Gastroesophageal sphincter (tissue), 4 donors: ENCODE measurements around the gene RERE. TPM values are rescaled to one million over a fixed set of nuclear protein-coding genes. Genes with fewer than 3 reads are reported as not detected.

ENCODE experiments used
- ATAC-seq: fragments of 150-250 bp; one replicate; pipeline ENCODE4 v1.9.1; 2016; ENCODE audit warnings: mild to moderate bottlenecking, moderate library complexity
- H3K27ac ChIP-seq, 4 donors: fragments of 200-600 bp; sonication (generic) in 3 of 4; 1 replicate in 3 of 4; 2 replicates in 1 of 4; pipeline ENCODE4 v1.5.1; 2016 to 2019
- H3K27me3 ChIP-seq: fragments of 200-600 bp; sonication (generic); one replicate; pipeline ENCODE4 v1.5.1; 2019
- H3K36me3 ChIP-seq, 2 donors: fragments of 200-600 bp; sonication (generic); one replicate each; pipeline ENCODE4 v1.5.1; 2019; ENCODE audit warnings: control low read depth in 1 of 2
- H3K4me1 ChIP-seq, 3 donors: fragments of 200-600 bp; sonication (generic); 1 replicate in 2 of 3; 2 replicates in 1 of 3; pipeline ENCODE4 v1.5.1; 2016 to 2019; ENCODE audit warnings: control low read depth in 2 of 3
- H3K4me3 ChIP-seq, 2 donors: fragments of 200-600 bp; sonication (generic); one replicate each; pipeline ENCODE4 v1.5.1; 2019; ENCODE audit warnings: mild to moderate bottlenecking in 1 of 2, moderate library complexity in 1 of 2
- H3K9me3 ChIP-seq, 3 donors: fragments of 200-600 bp; sonication (generic); one replicate each; pipeline ENCODE4 v1.5.1; 2017 to 2019; ENCODE audit warnings: control low read depth in 2 of 3
- EP300 ChIP-seq: sonication (generic); formaldehyde crosslinking; IDR thresholded peaks from one replicate; pipeline ENCODE4 v1.6.1; 2017; ENCODE audit warnings: antibody characterized with exemption, mild to moderate bottlenecking
- POLR2A ChIP-seq, 2 donors: fragments of 450-650 bp; IDR thresholded peaks; one replicate each; pipeline ENCODE4 v1.6.1; 2017; ENCODE audit warnings: antibody characterized with exemption in 2 of 2, mild to moderate bottlenecking in 2 of 2, moderate library complexity in 1 of 2
- POLR2AphosphoS5 ChIP-seq: sonication (generic); formaldehyde crosslinking; IDR thresholded peaks from one replicate; pipeline ENCODE4 v1.6.1; 2017; ENCODE audit warnings: antibody characterized with exemption
- WGBS, 2 donors: methylation state at CpG; one replicate each; pipeline ENCODE4 v1.1.5; 2018; ENCODE audit warnings: low coverage in 1 of 2; 5-methylcytosine and 5-hydroxymethylcytosine counted together
- total RNA-seq, 4 donors: library from RNA; depleted of rRNA; stranded (reverse); fragments of >200 nt; gene quantifications; one replicate each; pipeline ENCODE4 v1.1.0, GENCODE V29; 2016
- TF ChIP-seq, protein P1 (sequence below), 4 experiments: fragments of 200-600 bp in 2 of 4; fragments of 450-650 bp in 2 of 4; sonication (generic) in 1 of 4; IDR thresholded peaks; one replicate each; pipeline ENCODE4 v1.5.1; 2017 to 2019; ENCODE audit warnings: antibody characterized with exemption in 4 of 4, mild to moderate bottlenecking in 2 of 4, moderate library complexity in 2 of 4

RERE gene
- total RNA-seq, 4 donors from 2014 or later: 112 to 212 (median 139) TPM

DNA sequence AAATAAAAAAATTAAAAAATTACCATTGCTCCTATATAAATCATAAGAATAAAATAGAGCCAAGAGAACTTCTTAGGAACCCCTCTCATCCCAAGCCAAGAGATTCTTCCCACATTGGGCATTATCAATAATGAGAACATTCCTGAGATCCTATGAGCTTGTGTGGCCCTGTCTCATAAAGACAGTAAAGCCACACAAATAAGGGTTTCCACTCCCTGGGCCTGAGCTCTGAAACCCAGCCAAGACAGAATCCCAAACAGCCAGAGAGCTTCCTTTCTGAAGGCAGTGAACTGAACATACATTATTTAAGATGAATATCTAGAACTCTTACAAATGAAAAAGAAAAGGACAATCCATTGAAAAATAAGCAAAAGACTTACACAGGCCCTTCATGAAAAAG is 431.2 kb downstream of the RERE start:
- Histone ChIP-seq H3K27ac (peak overlapping the region in 2 of 4 donors; percentile 50 to 57), H3K36me3 (peaks cover 0 to 16% of the 10 kb centered on the region in 2 donors), H3K27me3 (no peaks in the 10 kb centered on the region), H3K9me3 (no peaks in the 10 kb centered on the region), H3K4me3 (no peak overlapping the region), H3K4me1 (peaks cover 24 to 96% (median 33%) of the 10 kb centered on the region in 3 donors)
- TF ChIP-seq POLR2AphosphoS5: no peak
- ATAC-seq: no peak

DNA sequence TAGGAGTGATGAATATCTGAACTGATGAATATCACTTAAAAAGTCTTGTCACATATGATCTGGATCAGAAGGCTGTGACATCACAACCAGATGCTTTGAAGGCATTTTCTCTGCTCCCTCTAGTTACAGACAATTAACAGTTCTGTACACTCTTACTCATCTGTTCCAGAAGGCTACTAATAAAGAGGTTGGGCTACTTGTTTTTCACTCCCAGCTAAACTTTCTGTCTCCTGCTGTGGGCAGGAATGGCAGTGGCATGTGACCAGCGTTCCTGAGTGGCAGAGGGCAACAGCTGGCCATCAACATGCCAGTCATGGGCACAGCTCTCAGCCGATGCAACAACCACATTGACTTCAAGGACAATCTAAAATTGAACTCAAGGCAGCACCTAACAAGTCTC is 432.9 kb downstream of the RERE start:
- H3K36me3 ChIP-seq: peaks cover 0 to 12% of the 10 kb centered on the region in 2 donors
- no peaks in the 10 kb centered on the region for H3K27me3 ChIP-seq
- WGBS, 2 donors: 60% methylated on average over 1 of the region's 2 CpGs; no CpG with 5 or more reads in 1 of the 2 donors
- peak overlapping the region; percentile 27 to 94 (median 41) for H3K27ac ChIP-seq
- no peaks in the 10 kb centered on the region for H3K9me3 ChIP-seq
- TF ChIP-seq POLR2AphosphoS5 (no peak), EP300 (no peak), POLR2A (IDR thresholded peaks at IDR 0.05) (no peak)
- TF ChIP-seq, protein P1, sequence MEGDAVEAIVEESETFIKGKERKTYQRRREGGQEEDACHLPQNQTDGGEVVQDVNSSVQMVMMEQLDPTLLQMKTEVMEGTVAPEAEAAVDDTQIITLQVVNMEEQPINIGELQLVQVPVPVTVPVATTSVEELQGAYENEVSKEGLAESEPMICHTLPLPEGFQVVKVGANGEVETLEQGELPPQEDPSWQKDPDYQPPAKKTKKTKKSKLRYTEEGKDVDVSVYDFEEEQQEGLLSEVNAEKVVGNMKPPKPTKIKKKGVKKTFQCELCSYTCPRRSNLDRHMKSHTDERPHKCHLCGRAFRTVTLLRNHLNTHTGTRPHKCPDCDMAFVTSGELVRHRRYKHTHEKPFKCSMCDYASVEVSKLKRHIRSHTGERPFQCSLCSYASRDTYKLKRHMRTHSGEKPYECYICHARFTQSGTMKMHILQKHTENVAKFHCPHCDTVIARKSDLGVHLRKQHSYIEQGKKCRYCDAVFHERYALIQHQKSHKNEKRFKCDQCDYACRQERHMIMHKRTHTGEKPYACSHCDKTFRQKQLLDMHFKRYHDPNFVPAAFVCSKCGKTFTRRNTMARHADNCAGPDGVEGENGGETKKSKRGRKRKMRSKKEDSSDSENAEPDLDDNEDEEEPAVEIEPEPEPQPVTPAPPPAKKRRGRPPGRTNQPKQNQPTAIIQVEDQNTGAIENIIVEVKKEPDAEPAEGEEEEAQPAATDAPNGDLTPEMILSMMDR (IDR thresholded peaks at IDR 0.05): no peak
- no peak overlapping the region for H3K4me3 ChIP-seq
- H3K4me1 ChIP-seq: peaks cover 28 to 96% (median 40%) of the 10 kb centered on the region in 3 donors
- no peak for ATAC-seq

DNA sequence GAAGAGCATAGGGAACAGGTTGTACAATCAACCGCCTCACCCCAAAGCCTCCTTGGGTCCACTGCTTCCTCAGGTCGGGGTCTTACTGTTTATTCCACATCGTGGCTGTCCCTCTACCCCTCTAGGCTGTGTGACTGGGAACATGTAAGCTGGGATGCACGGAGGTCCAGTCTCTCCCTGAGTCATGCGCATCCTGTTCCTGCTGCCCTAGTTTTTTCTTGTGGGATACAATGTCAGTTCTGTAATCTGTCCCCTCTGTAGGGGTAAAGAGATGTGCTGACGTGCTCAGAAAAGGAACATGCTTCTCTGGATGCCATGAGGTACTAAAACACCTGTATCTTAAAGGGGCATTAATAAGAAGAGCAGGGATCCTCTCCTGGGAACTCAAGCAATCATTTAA is 433.4 kb downstream of the RERE start:
- TF ChIP-seq, protein P1 (IDR thresholded peaks at IDR 0.05): no peak
- TF ChIP-seq POLR2A (IDR thresholded peaks at IDR 0.05) (no peak), EP300 (no peak), POLR2AphosphoS5 (no peak)
- no peak overlapping the region for H3K4me3 ChIP-seq
- no peaks in the 10 kb centered on the region for H3K27me3 ChIP-seq
- 65 to 93% methylated on average over 3 to 6 of the region's 6 CpGs for WGBS, 2 donors
- no peaks in the 10 kb centered on the region for H3K9me3 ChIP-seq
- H3K27ac ChIP-seq: peak overlapping the region; percentile 30 to 94 (median 51)
- peaks cover 28 to 96% (median 45%) of the 10 kb centered on the region in 3 donors for H3K4me1 ChIP-seq
- ATAC-seq: no peak
- peaks cover 0 to 7% of the 10 kb centered on the region in 2 donors for H3K36me3 ChIP-seq

DNA sequence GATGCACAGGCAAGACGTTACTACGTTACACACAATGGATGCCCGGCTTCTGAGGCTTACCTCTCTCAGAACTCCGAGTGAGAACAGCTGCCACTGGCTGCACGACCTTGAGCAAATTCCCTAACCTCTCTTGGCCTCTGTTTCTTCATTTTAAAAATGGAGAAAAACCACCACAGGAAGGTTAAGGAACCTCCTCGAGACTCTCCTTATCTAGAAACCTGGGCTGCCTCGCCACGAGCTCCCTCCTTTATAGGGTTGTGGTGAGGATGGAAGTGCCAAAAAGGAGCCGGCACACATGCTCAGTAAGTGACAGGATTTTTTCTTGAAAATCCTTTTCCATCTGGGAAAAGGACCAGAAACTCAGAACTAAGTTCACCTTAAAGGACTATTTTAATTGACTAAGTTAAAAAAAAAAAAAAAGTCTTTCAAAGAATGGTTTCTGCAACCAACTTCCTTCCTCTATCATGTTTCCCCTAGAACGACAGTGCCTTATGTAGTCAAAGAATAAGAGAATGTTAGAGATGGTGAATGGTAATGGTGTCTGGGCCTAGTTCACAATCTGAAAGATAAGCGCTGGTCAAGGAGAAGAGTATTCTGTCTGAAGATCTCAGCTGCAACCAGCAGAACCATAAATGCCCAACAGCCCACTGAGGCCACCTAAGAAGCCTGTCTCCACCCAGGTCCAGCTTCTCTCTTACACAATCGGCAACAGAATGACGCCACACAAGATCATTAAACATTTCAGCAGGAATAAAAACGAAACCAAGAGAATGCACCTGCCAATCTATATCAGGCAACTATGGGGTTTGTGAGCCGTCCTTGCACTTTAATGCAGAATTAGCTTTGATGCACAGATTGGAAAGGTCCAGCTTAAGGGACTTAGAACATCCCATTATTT is 434.6 kb downstream of the RERE start:
- no peaks in the 10 kb centered on the region for H3K36me3 ChIP-seq
- no peaks in the 10 kb centered on the region for H3K9me3 ChIP-seq
- H3K27me3 ChIP-seq: no peaks in the 10 kb centered on the region
- peak overlapping the region in 3 of 4 donors; percentile 88 to 94 (median 92) for H3K27ac ChIP-seq
- H3K4me1 ChIP-seq: peaks cover 27 to 98% (median 52%) of the 10 kb centered on the region in 3 donors
- no peak overlapping the region for H3K4me3 ChIP-seq
- TF ChIP-seq, protein P1 (IDR thresholded peaks at IDR 0.05): no peak
- TF ChIP-seq EP300: no peak
- TF ChIP-seq POLR2AphosphoS5: no peak
- no peak for TF ChIP-seq POLR2A (IDR thresholded peaks at IDR 0.05)
- no peak for ATAC-seq
- 56 to 57% methylated on average over 7 to 15 of the region's 15 CpGs for WGBS, 2 donors

DNA sequence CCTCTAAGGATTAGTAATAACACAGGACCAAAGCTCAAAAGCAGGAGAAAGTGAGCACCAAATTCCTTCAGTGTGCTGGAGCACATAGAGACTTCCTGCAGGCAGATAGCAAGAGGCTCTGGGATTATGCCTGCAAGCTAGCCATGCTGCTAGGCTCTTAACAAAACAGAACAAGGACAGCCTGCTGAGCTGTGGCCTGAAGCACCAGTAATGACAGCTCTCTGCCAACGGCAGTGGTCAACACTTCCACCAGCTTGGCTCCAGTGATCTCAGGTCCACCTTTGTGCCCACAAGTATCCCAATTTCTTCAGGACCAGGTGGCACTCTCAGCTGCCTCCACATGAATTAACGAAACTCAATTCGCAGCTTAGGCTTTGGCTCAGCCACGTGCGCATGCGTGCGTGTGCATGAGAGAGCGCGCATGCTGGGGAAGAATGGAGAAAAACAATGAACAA is 435.4 kb downstream of the RERE start:
- Histone ChIP-seq H3K36me3 (no peaks in the 10 kb centered on the region), H3K27me3 (no peaks in the 10 kb centered on the region), H3K4me1 (peaks cover 26 to 98% (median 58%) of the 10 kb centered on the region in 3 donors), H3K27ac (peak overlapping the region; percentile 4 to 94 (median 90)), H3K4me3 (no peak overlapping the region), H3K9me3 (no peaks in the 10 kb centered on the region)
- TF ChIP-seq POLR2A (IDR thresholded peaks at IDR 0.05): no peak
- TF ChIP-seq POLR2AphosphoS5: no peak
- no peak for TF ChIP-seq EP300
- TF ChIP-seq, protein P1 (IDR thresholded peaks at IDR 0.05): no peak
- no peak for ATAC-seq
- WGBS, 2 donors: 17 to 79% methylated on average over 1 to 9 of the region's 9 CpGs
